Measurements from ENCODE around the gene GABRG3. TPM values are rescaled to one million over a fixed set of nuclear protein-coding genes. Genes with fewer than 3 reads are reported as not detected.
A peak's percentile ranks its signal among the peaks of the same experiment; 100 is the strongest.

Gene GABRG3
- total RNA-seq, 1 donor from 2014 or later: 0.08 TPM

DNA sequence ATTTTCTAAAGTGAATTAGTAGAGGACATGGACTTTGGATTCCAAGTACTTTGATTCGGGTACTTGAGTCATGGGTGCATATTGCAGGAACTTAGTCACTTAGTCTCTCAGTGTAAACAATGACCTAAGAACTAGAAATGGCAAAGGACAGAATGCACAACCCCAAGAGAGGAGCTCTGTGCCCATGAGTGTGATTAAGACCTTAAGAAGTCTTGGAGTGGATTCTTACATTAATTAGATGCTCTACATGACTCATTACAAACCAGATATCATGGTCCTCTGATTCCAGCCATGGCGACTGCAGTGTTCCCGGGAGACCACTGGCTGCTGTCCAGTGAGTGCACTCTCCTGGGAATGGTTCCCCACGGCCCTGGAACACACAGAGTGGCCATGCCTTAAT, 251.5 kb downstream of the GABRG3 start:
- TF ChIP-seq, protein P1, sequence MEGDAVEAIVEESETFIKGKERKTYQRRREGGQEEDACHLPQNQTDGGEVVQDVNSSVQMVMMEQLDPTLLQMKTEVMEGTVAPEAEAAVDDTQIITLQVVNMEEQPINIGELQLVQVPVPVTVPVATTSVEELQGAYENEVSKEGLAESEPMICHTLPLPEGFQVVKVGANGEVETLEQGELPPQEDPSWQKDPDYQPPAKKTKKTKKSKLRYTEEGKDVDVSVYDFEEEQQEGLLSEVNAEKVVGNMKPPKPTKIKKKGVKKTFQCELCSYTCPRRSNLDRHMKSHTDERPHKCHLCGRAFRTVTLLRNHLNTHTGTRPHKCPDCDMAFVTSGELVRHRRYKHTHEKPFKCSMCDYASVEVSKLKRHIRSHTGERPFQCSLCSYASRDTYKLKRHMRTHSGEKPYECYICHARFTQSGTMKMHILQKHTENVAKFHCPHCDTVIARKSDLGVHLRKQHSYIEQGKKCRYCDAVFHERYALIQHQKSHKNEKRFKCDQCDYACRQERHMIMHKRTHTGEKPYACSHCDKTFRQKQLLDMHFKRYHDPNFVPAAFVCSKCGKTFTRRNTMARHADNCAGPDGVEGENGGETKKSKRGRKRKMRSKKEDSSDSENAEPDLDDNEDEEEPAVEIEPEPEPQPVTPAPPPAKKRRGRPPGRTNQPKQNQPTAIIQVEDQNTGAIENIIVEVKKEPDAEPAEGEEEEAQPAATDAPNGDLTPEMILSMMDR (IDR thresholded peaks at IDR 0.05; ENCODE audit: insufficient read depth, low read length, poor library complexity, severe bottlenecking): no peak
- Histone ChIP-seq H3K36me3 (ENCODE audit: control insufficient read depth, insufficient read depth, low read length) (no peaks in the 10 kb centered on the region), H3K4me3 (ENCODE audit: low read depth, low read length) (no peak overlapping the region), H3K27me3 (ENCODE audit: control insufficient read depth, insufficient read depth, low read length) (no peaks in the 10 kb centered on the region)
- peak; percentile 72 for DNase-seq (ENCODE audit: low read depth)

DNA sequence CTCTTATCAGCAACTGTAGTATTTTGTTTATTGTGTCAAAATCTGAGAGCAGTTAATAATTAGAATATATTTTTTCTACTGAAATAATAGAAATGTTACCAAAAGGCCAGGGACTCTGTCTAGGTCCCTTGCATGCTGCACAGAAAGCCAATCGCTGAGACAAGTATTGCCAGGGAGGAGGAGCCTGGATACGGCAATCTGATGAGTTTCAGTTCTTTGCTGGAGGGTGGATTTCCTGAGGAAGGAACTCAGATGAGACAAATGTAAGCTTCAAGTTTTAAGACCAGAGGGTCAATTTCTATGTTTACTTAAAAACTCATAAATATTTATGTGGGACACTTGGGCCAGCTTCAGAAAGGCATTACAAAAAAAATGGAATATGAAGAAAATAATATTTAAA, 252.2 kb downstream of the GABRG3 start:
- H3K4me3 ChIP-seq (ENCODE audit: low read depth, low read length): no peak overlapping the region
- no peaks in the 10 kb centered on the region for H3K36me3 ChIP-seq (ENCODE audit: control insufficient read depth, insufficient read depth, low read length)
- DNase-seq (ENCODE audit: low read depth): no peak
- H3K27me3 ChIP-seq (ENCODE audit: control insufficient read depth, insufficient read depth, low read length): no peaks in the 10 kb centered on the region
- TF ChIP-seq, protein P1 (IDR thresholded peaks at IDR 0.05; ENCODE audit: insufficient read depth, low read length, poor library complexity, severe bottlenecking): no peak

GRCh38 chr15:27231811-27232210, 260.8 kb downstream of the GABRG3 start:
- TF ChIP-seq, protein P1 (IDR thresholded peaks at IDR 0.05; ENCODE audit: insufficient read depth, low read length, poor library complexity, severe bottlenecking): no peak
- no peak overlapping the region for H3K4me3 ChIP-seq (ENCODE audit: low read depth, low read length)
- H3K27me3 ChIP-seq (ENCODE audit: control insufficient read depth, insufficient read depth, low read length): no peaks in the 10 kb centered on the region
- H3K36me3 ChIP-seq (ENCODE audit: control insufficient read depth, insufficient read depth, low read length): no peaks in the 10 kb centered on the region
- DNase-seq (ENCODE audit: low read depth): no peak

GRCh38 chr15:27232876-27233275, 261.9 kb downstream of the GABRG3 start:
- Histone ChIP-seq H3K27me3 (ENCODE audit: control insufficient read depth, insufficient read depth, low read length) (no peaks in the 10 kb centered on the region), H3K36me3 (ENCODE audit: control insufficient read depth, insufficient read depth, low read length) (no peaks in the 10 kb centered on the region), H3K4me3 (ENCODE audit: low read depth, low read length) (no peak overlapping the region)
- TF ChIP-seq, protein P1 (IDR thresholded peaks at IDR 0.05; ENCODE audit: insufficient read depth, low read length, poor library complexity, severe bottlenecking): no peak
- DNase-seq (ENCODE audit: low read depth): no peak

- Histone ChIP-seq H3K27me3 (ENCODE audit: control insufficient read depth, insufficient read depth, low read length) (no peaks in the 10 kb centered on the region), H3K4me3 (ENCODE audit: low read depth, low read length) (no peak overlapping the region), H3K36me3 (ENCODE audit: control insufficient read depth, insufficient read depth, low read length) (no peaks in the 10 kb centered on the region)
- TF ChIP-seq, protein P1 (IDR thresholded peaks at IDR 0.05; ENCODE audit: insufficient read depth, low read length, poor library complexity, severe bottlenecking): no peak
- DNase-seq (ENCODE audit: low read depth): no peak
Measured at GRCh38 chr15:27234593-27234992, 263.6 kb downstream of the GABRG3 start.

DNA sequence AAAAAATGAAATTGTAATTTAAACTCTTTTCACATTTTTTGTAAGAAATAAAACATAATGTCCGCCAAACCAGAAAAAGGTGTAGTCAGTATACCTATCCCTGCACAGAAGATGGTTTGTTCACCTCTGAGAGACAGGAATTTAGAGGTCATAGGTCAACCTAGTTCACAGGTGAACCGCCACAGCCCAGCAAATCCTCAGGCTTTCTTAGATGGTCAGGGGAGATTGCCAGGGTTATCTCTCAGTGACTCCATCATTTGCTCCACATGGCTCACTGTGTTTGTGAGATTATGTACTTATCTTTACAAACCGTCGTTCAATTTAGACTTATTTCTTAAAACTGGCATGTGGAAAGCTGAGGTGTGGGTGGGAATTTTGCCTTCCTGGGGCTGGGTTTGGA, 264.2 kb downstream of the GABRG3 start:
- TF ChIP-seq, protein P1 (IDR thresholded peaks at IDR 0.05; ENCODE audit: insufficient read depth, low read length, poor library complexity, severe bottlenecking): no peak
- DNase-seq (ENCODE audit: low read depth): no peak
- Histone ChIP-seq H3K4me3 (ENCODE audit: low read depth, low read length) (no peak overlapping the region), H3K36me3 (ENCODE audit: control insufficient read depth, insufficient read depth, low read length) (no peaks in the 10 kb centered on the region), H3K27me3 (ENCODE audit: control insufficient read depth, insufficient read depth, low read length) (no peaks in the 10 kb centered on the region)
